ENCODE measurements around the gene GSC2.
A peak's percentile ranks its signal among the peaks of the same experiment; 100 is the strongest.

GSC2 gene

DNA sequence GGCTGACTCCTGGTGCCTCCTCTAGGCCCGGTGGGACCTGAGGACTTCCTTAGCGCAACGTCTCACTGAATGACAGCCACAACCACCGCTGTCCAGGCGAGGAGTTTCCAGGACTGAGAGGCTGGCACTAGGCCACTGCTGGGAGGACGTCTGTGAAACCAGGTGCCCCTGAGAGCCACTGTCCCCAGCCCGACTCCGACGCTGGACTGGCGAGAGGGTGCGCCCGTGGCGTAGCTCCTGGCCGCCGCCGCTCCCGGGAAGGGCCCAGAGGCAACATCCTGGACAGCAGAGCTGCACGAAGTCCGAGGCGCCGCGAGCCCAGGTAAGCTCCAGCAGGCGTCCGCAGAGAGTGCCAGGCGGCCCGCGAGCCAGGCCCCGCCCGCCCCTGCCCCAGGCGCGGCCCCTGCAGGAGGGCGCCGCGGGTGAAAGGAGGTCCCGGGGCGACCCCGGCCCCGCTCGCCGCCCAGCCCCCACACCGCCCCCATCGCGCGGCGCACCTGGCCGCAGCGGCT lies 28.4 kb downstream of the GSC2 start:
- peak in 1 of 4 experiments; percentile 28 for DNase-seq (ENCODE audit: low read depth in 4 of 4, low spot score in 1 of 4)

DNA sequence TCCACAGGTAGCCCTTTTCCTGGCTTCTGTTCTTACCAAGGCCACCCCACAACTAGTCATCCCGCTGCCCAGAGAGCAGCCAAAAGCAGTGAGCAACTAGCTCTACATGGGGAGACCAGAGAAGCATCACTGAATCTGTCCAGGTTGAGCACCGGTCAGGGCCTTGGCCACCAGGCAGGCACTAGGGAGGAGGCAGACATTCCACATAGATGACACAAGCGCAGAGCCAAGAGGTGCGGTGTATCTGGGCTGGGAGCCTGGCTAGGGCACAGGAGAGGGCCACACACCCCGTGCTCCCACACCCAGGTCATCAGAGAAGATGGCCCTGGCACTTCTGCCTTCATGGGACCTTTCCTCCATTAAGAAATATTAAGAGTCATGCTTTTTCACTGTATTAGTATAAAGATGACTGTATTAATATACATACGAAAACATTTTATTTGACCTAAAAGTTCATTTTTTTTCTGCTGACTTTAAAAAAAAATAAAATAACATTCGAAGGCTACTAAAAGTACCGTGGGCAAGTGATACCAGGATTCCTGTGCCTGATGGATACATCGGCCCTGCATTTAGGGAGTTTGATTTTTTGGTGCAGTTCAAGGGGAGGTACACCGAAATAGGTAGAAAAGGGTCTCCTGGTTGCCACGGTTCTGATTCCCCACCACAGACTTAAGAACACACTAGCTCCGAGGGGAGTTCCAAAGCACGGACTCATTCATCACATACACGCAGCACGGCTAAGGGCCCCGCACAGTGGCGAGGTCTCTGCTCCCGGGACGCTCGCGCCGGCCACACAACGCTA lies 29.1 kb downstream of the GSC2 start:
- DNase-seq (ENCODE audit: low read depth in 4 of 4, low spot score in 1 of 4), result no peak

DNA sequence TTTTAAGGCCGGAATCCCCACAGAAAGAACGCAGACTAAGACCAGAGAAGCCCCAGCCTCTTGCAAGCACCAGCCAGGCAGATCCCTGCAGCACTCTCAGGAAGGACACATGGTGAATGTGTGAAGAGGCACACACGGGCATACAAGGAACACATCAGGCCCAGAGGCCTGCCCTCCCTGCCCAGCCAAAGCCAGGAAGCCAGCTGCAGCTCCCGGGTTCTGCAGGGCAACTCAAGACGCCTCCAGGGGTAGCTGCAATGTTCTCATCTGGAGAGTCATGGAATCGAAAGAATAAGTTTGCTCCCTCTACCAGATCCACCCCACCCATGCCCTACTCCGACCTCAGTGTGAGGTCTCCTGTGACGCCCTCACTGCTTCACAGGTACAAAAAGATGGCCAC lies 30.1 kb downstream of the GSC2 start:
- no peak for DNase-seq (ENCODE audit: low read depth in 4 of 4, low spot score in 1 of 4)

DNA sequence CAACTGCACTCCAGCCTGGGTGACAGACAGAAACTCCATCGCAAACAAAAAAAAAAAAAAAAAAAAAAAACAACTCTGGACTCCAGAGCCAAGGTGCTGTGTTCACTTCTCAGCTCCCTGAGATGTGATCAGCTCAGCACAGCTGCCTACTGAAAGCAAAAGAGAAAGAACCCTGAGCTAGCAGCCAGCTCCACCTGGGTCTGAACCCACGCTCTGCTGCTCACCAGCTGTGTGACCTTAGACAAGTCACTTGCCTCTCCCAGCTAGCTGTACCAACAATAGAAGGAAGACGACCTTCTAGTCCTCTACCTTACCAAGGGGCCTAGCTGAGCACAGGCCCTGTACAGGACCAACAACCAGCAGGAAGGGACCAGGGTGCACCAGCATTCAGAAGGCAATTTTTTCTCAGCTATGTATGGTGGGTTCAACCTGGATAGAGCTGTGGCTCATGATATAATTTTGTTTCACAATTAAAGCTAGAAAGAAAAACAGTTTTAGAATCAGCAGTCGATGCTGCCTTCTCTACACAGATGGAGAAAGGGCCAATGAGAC lies 31.7 kb downstream of the GSC2 start:
- DNase-seq (ENCODE audit: low read depth in 4 of 4, low spot score in 1 of 4), result no peak

GRCh38 chr22:19117111-19117512 lies 33.0 kb downstream of the GSC2 start:
- DNase-seq (ENCODE audit: low read depth in 4 of 4, low spot score in 1 of 4), result no peak

DNA sequence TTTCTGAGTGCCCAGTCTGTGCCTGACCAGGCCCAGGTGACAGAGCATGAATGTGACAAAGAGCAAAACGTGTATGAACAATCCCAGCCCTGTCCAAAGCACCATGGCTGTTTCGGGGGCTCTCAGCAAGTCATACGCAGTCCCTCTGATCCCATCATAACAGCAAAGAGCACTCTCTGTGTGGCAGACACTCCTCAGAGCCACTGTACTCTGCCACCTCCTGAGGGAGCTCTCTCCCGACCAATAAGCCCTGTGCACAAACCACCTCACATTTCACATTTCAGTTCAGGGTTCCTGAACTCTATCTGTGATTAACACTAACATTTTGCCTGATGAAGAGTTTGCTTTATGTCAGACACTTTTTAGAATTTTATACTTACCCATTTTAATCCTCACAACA lies 34.5 kb downstream of the GSC2 start:
- DNase-seq (ENCODE audit: low read depth in 4 of 4, low spot score in 1 of 4), result no peak

DNA sequence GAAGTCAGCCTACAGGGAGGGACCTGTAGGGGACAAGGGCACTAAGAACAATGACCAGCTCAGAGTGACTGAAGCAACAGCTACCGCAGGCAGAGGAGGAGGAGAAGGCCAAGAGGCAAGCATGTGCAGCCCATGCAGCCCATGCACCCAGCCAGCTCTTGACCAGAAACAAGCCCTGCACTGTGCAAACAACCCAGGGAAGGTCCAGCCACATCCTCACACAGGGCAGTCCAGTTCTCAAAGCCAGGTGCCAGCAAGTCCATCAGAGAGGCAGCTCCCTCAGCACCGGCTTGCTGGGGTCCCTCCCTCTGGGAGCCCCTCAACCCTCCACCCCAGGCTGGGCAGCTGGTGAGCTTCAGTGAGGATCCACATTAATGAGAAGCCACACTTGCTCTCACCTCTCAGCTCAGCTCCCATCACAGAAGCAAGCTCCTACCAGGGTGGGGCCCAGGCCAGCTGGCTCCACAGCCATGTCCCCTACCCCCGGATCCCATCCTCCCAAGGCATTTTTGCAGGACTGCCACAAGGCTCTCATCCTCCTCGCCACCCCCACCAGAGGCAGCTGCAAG lies 35.0 kb downstream of the GSC2 start:
- DNase-seq (ENCODE audit: low read depth in 4 of 4, low spot score in 1 of 4), result no peak

- no peak for DNase-seq (ENCODE audit: low read depth in 4 of 4, low spot score in 1 of 4)
These were observed 36.7 kb downstream of the GSC2 start for GRCh38 chr22:19113429-19113828.

DNA sequence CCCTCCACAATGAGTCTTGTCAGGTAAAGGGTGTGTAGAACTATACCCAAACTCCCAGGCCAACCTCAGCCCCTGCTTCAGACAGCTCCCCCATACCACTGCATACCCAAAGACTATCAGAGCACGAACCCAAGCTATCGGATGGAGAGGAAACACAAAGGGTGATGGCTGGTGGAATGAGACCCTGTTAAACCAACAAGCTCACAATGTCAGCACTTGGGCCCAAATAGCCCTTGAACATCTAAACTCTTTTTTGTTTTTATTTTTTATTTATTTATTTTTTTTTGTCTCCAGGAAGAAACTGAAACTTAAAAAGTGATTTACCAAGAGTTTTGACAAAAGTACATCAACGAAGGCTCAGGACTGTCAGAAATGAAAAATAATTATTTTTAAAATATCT lies 38.5 kb downstream of the GSC2 start:
- no peak for DNase-seq (ENCODE audit: low read depth in 4 of 4, low spot score in 1 of 4)

DNA sequence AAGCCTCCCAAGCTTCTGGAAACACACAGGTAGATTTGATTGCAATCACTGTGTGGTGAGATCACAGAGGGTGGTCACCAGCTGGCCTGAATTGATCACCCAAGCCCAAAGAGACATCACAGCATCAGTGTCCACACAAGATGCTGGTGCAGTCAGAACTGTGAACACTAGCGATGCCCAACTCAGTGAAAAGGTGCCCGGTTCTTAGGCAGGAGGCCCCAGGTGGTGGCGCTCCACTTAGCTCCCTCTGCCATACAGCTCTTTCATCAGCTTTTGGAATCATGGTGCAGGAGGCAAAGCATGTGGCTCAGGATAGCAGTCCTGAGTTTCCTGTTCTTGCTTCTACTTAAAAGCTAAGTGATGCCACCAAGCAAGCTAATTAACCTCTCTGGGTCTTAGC lies 39.0 kb downstream of the GSC2 start:
- no peak for DNase-seq (ENCODE audit: low read depth in 4 of 4, low spot score in 1 of 4)

DNA sequence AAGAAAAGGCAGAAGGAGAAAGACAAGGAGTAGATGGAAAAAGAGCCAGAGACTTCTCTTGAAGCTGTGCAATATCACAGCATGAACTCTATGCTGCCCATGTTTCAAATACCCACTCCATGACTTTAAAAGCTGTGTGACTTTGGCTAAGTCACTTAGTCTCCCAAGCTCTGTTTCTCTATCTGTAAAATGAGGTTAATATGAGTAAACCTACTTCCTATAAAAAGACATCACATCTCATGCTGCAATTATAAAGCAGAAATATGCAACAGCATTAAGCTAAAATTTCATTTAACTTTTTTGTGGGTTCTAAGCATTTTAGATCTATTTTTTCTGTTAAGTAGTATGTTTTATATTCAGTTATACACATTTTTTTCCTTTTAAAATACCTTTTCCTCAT lies 39.4 kb downstream of the GSC2 start:
- DNase-seq (ENCODE audit: low read depth in 4 of 4, low spot score in 1 of 4), result no peak

- no peak for DNase-seq (ENCODE audit: low read depth in 4 of 4, low spot score in 1 of 4)
These were observed 40.0 kb downstream of the GSC2 start for GRCh38 chr22:19110064-19110458.

DNA sequence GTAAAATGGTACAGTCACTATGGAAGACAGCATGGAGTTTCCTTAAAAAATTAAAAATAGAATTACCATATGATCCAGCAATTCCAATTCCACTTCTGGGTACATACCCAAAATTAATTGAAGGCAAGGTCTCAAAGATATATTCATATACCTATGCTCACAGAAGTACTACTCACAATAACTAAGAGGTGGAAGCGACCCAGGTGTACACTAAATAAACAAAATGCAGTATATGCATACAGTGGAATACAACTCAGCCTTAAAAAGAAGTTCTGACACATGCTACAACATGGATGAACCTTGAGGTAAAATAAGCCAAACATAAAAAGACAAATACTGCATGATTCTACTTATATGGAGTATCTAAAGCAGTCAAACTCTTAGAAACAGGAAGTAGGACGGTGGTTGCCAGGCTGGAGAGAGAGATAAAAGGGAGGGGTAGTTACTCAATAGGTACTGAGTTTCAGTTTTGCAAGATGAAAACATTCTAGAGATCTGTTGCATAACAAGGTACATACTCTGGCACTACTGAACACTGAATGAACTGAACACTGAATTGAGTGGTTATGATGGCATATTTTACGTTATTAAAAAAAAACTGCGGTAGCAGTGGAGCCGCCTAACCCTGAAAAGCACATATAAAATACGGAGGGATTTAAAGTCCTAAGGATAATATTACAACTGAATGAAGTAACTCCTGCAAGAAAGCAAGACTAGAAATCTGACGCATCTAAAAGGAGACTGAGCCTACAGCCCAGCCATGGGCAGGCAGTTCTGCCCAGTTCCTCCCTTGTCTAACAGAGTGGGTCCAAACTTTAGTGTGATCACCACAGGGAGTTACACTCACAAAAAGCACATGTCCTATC lies 40.7 kb downstream of the GSC2 start:
- peak in 1 of 4 experiments; percentile 15 for DNase-seq (ENCODE audit: low read depth in 4 of 4, low spot score in 1 of 4)

- no peak for DNase-seq (ENCODE audit: low read depth in 4 of 4, low spot score in 1 of 4)
These were observed 41.3 kb downstream of the GSC2 start for GRCh38 chr22:19108807-19109197.

DNA sequence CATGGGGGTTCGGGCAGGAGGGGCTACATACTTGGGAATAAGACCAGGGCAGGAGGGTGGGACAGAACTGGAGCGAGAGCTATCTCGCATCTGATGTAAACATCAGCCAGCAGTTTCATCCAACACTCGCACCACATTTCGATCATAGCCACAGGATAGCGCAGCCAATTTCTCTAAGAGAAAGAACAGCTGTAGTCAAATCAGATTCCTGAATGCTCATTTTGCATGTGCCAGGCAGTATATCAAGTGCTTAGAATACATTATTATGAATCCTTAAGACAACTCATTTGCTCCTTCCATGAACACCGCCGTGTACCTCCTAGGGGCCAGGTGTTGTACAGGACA lies 42.4 kb downstream of the GSC2 start:
- DNase-seq (ENCODE audit: low read depth in 4 of 4, low spot score in 1 of 4), result no peak

DNA sequence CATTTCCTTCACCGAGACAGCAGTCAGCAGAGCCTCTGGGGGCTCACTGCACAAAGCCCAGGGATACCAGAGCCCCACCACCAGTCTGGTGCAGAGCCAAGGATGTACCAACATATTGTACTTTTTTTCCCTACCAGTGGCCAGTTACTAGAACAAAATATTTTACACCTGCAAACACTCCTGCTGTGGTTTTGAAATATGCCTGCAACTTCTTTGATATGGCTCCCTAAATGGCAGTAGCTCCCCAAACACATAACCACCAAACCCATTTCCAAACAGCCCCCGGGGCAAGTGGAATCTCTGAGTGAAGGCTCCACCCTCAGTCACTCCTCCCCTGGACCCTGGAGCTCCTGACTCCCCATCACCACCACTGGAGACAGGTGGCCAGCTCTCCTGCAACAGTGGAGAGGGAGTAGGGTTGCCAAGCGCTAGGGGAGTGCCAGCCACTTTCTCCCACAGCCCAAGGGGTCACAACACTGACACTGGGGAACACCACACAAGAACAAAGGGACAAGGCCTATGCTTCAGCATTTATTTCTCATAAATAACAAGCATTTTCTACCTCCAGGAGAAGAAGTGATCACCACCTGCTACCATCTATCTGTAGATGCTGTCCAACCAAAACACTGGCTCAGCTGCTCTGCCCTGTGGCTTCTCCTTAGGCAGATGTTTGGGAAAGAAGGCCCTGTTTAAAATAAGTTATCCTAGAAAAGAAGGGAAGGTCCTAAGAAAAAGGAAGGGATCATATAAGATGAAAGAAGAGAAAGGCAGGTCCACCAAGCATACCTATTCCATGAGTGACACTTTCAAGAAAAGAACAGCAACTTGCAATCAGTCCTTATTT lies 43.0 kb downstream of the GSC2 start:
- no peak for DNase-seq (ENCODE audit: low read depth in 4 of 4, low spot score in 1 of 4)

- peak in 1 of 4 experiments; percentile 12 for DNase-seq (ENCODE audit: low read depth in 4 of 4, low spot score in 1 of 4)
These were observed 44.0 kb downstream of the GSC2 start for GRCh38 chr22:19105867-19106802.

DNA sequence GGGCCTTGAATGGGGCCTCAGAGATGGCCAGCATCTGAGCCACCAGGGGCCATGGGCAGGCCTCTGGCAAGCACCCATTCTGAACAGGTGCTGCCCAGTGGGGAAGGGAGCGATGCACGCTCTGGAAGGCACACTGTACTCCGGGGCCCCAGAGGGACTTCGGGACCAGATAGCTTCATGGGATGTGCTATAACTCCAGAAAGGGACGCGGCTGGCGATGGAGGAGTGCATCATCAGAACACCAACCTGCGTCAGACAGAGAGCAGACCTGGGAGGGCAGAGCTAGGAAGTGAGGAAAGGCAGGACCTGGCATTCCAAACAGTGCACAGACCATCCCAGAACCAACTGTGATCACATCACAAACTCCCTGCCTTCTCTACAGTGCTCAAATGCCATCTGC lies 44.6 kb downstream of the GSC2 start:
- no peak for DNase-seq (ENCODE audit: low read depth in 4 of 4, low spot score in 1 of 4)
